Endothelial cell of umbilical vein (primary cell): Measurements from ENCODE around the gene MSH6. TPM values are rescaled to one million over a fixed set of nuclear protein-coding genes. Genes with fewer than 3 reads are reported as not detected.

Experiments
- BruUV-seq: library from RNA; stranded (reverse); fragments of 400-500 nt; replicated peaks from 2 replicates; lab custom pipeline; 2021; lab: Mats Ljungman, UMichigan
- CTCF ChIA-PET: fragments of 300-600, 350-600 bp; sonication (Branson Sonifier 250); formaldehyde crosslinking; loops from one replicate; lab custom pipeline; 2021; ENCODE audit warnings: antibody characterized with exemption, inconsistent platforms; lab: Charles Lee
- POLR2A ChIA-PET: fragments of 300-600, 350-600 bp; sonication (Branson Sonifier 250); formaldehyde crosslinking; loops from one replicate; lab custom pipeline; 2021; ENCODE audit warnings: antibody characterized with exemption, inconsistent platforms; lab: Charles Lee
- DNase-seq: peaks from one replicate; pipeline ENCODE4 v3.0.0-alpha.2; 2011; ENCODE audit warnings: low read depth, low spot score
- FAIRE-seq: peaks from 2 replicates; lab custom pipeline; 2011; peaks lifted over from hg19 to GRCh38; lab: Jason Lieb, UNC
- H2AFZ ChIP-seq: 2 replicates; pipeline ENCODE4 v1.6.0; 2012; ENCODE audit warnings: low read depth, low read length, control low read depth, inconsistent platforms
- H3K27ac ChIP-seq: 2 replicates; pipeline ENCODE4 v1.5.1; 2011; ENCODE audit warnings: low read depth, mild to moderate bottlenecking, control low read depth, low read length, moderate library complexity; ENCODE audit not compliant: insufficient read depth
- H3K27me3 ChIP-seq, 2 experiments: 2 replicates each; pipeline versions ENCODE4 v1.6.0 to v1.6.1; 2011; ENCODE audit warnings: low read length in 2 of 2, mixed read lengths in 1 of 2; ENCODE audit not compliant: control insufficient read depth in 2 of 2, insufficient read depth in 2 of 2
- H3K36me3 ChIP-seq, 2 experiments: 2 replicates in 1 of 2; 3 replicates in 1 of 2; pipeline ENCODE4 v1.5.1; 2011; ENCODE audit warnings: low read length in 2 of 2, mild to moderate bottlenecking in 1 of 2, moderate library complexity in 1 of 2; ENCODE audit not compliant: control insufficient read depth in 2 of 2, insufficient read depth in 2 of 2; ENCODE audit errors: extremely low read depth in 1 of 2
- H3K4me1 ChIP-seq: 3 replicates; pipeline ENCODE4 v1.5.1; 2011; ENCODE audit warnings: mild to moderate bottlenecking, low read length; ENCODE audit not compliant: control insufficient read depth, insufficient read depth; ENCODE audit errors: extremely low read depth
- H3K4me2 ChIP-seq: 2 replicates; pipeline ENCODE4 v1.6.1; 2011; ENCODE audit warnings: low read length, control low read depth, mixed read lengths; ENCODE audit not compliant: insufficient read depth
- H3K4me3 ChIP-seq, 3 experiments: fragments of 200-600 bp in 1 of 3; sonication (generic), shearing (Covaris generic) in 1 of 3; replicated peaks in 1 of 3; 2 replicates each; pipeline ENCODE4 v1.5.1; 2011 to 2016; ENCODE audit warnings: control low read depth in 3 of 3, low read length in 3 of 3, mild to moderate bottlenecking in 2 of 3, inconsistent platforms in 1 of 3, low read depth in 1 of 3, moderate library complexity in 1 of 3; ENCODE audit not compliant: insufficient read depth in 1 of 3
- H3K79me2 ChIP-seq: 2 replicates; pipeline ENCODE4 v1.6.0; 2012; ENCODE audit warnings: low read length, inconsistent platforms; ENCODE audit not compliant: control insufficient read depth, insufficient read depth
- H3K9ac ChIP-seq: replicated peaks from 2 replicates; pipeline ENCODE3; 2011; ENCODE audit warnings: low read length, control low read depth; ENCODE audit not compliant: insufficient read depth; ENCODE audit errors: extremely low read depth
- H3K9me1 ChIP-seq: replicated peaks from 3 replicates; pipeline ENCODE4 v1.6.0; 2011; ENCODE audit warnings: mild to moderate bottlenecking, low read length; ENCODE audit not compliant: control insufficient read depth, insufficient read depth; ENCODE audit errors: extremely low read depth
- H3K9me3 ChIP-seq: replicated peaks from 2 replicates; pipeline ENCODE4 v1.5.1; 2012; ENCODE audit warnings: low read length, inconsistent platforms; ENCODE audit not compliant: control insufficient read depth, insufficient read depth
- H4K20me1 ChIP-seq: replicated peaks from 2 replicates; pipeline ENCODE3; 2011; ENCODE audit warnings: mild to moderate bottlenecking, low read length; ENCODE audit not compliant: control insufficient read depth, insufficient read depth; ENCODE audit errors: extremely low read depth
- CTCF ChIP-seq, 2 donors: IDR thresholded peaks; 1 replicate in 1 of 2; 2 replicates in 1 of 2; pipeline ENCODE4 v1.5.1; 2011; ENCODE audit warnings: low read length in 2 of 2, mild to moderate bottlenecking in 2 of 2, moderate library complexity in 2 of 2, control low read depth in 1 of 2, inconsistent platforms in 1 of 2, low read depth in 1 of 2; ENCODE audit not compliant: insufficient read depth in 1 of 2; ENCODE audit errors: extremely low read depth in 1 of 2
- EZH2 ChIP-seq: IDR thresholded peaks from 2 replicates; pipeline ENCODE4 v1.6.1; 2012; ENCODE audit warnings: borderline replicate concordance, low read depth, mild to moderate bottlenecking, moderate library complexity, low read length, inconsistent platforms; ENCODE audit not compliant: severe bottlenecking
- FOS ChIP-seq: IDR thresholded peaks from 2 replicates; pipeline ENCODE4 v1.6.1; 2011; ENCODE audit warnings: mild to moderate bottlenecking, low read length, moderate library complexity, borderline replicate concordance; ENCODE audit not compliant: insufficient read depth
- GATA2 ChIP-seq: IDR thresholded peaks from 2 replicates; pipeline ENCODE4 v1.7.0; 2011; ENCODE audit warnings: low read depth, mild to moderate bottlenecking, moderate library complexity, mixed read lengths, low read length; ENCODE audit not compliant: insufficient read length, insufficient read depth
- JUN ChIP-seq: IDR thresholded peaks from 2 replicates; pipeline ENCODE4 v1.6.1; 2011; ENCODE audit warnings: borderline replicate concordance, low read depth; ENCODE audit not compliant: insufficient read length, insufficient read depth
- MAX ChIP-seq: IDR thresholded peaks from 2 replicates; pipeline ENCODE4 v1.6.1; 2011; ENCODE audit not compliant: insufficient read depth, insufficient read length
- MYC ChIP-seq: IDR thresholded peaks from one replicate; pipeline ENCODE4 v1.6.1; 2011; ENCODE audit warnings: mild to moderate bottlenecking, low read depth, low read length
- POLR2A ChIP-seq: IDR thresholded peaks from 2 replicates; pipeline ENCODE4 v1.6.1; 2012; ENCODE audit warnings: low read depth, mild to moderate bottlenecking, control low read depth, low read length
- POLR2AphosphoS5 ChIP-seq: IDR thresholded peaks from 2 replicates; pipeline ENCODE4 v1.6.1; 2012; ENCODE audit warnings: low read depth, mild to moderate bottlenecking, control low read depth, low read length, moderate library complexity; ENCODE audit not compliant: insufficient read depth
- dilution Hi-C: fragments of 300-500 bp; cut with MboI; formaldehyde crosslinking; loops from one replicate; pipeline ENCODE4 v1.15.0; 2019; ENCODE audit warnings: low sequenced_read_pairs; ENCODE audit not compliant: extremely low pct_ligation_motif_present
- intact Hi-C: fragments of 100-400 bp; cut with micrococcal nuclease; formaldehyde crosslinking; loops from one replicate; pipeline ENCODE4 v1.10.0; 2022
- polyA plus RNA-seq, 4 experiments: library from polyadenylated mRNA; depleted of rRNA in 3 of 4; stranded (reverse) in 3 of 4; unstranded in 1 of 4; fragments of >200 nt; gene quantifications; 2 replicates each; pipeline versions ENCODE4 v1.2.1 to v1.2.3, GENCODE V29; 2011 to 2012; ENCODE audit warnings: missing spikeins in 1 of 4
- total RNA-seq: library from RNA; stranded (reverse); gene quantifications from 2 replicates; pipeline ENCODE4 v1.2.3, GENCODE V29; 2021

MSH6 gene
- total and polyA plus RNA-seq, 2 donors (not counting 3 experiments of a cell fraction or from before 2014, with no cell fraction given) = 11.9 to 74.0 TPM

- ChIA-PET CTCF (interaction anchor here (0.7 to 3.5 kb wide), 3 partner anchors 9 to 347 kb away, joined by 3 to 16 read pairs (median 7); no protein-coding TSS in a partner anchor), POLR2A (no interaction called here)
- intact Hi-C loops (no loop called here), dilution Hi-C loops (no loop called here)
- FAIRE-seq = no peak
- Histone ChIP-seq H3K4me2 (peak overlapping the region; percentile 98), H3K4me1 (peaks cover 9% of the 10 kb centered on the region), H3K36me3 (no peaks in the 10 kb centered on the region), H3K9ac (peak overlapping the region; percentile 71), H2AFZ (peak overlapping the region; percentile 18), H3K79me2 (peaks cover 47% of the 10 kb centered on the region), H3K9me3 (no peaks in the 10 kb centered on the region), H3K4me3 (peak overlapping the region; percentile 64 to 92 (median 87)), H3K27me3 (no peaks in the 10 kb centered on the region), H4K20me1 (peaks cover 2% of the 10 kb centered on the region), H3K9me1 (no peaks in the 10 kb centered on the region), H3K27ac (peak overlapping the region; percentile 44)
- peak; percentile 42 for DNase-seq
- TF ChIP-seq JUN (no peak), MAX (no peak), CTCF (IDR thresholded peaks at IDR 0.05; ENCODE audit: extremely low read depth in 1 of 2, insufficient read depth in 1 of 2, low read depth in 1 of 2, low read length in 2 of 2) (no peak), FOS (no peak), POLR2A (no peak), MYC (no peak), EZH2 (no peak), POLR2AphosphoS5 (no peak), GATA2 (no peak)
- no TSS peak for BruUV-seq
These were observed 1.5 kb downstream of the MSH6 start for GRCh38 chr2:47784352-47784851.
